GM21723 (cell line): ENCODE data around the gene RASL10B.

Experiments used
- ATAC-seq: cut with Tn5 transposase; IDR thresholded peaks from one replicate; pipeline ENCODE4 v1.9.1; 2021; ENCODE audit warnings: mild to moderate bottlenecking, moderate library complexity; ENCODE audit not compliant: unreplicated experiment

The RASL10B gene

GRCh38 chr17:35791681-35792350 is 60.4 kb downstream of the RASL10B start:
- ATAC-seq = no peak
